NCI-H2081 treated with DMSO at 0.1 percent for 48 hours (cell line): ENCODE results near the gene IMP4.

Experiments used
- DNase-seq: peaks from one replicate; lab custom pipeline; 2025; lab: John Stamatoyannopoulos, UW

The IMP4 gene

GRCh38 chr2:130378206-130378897 is 35.7 kb downstream of the IMP4 start:
- no peak for DNase-seq

GRCh38 chr2:130378898-130379214 is 36.2 kb downstream of the IMP4 start:
- DNase-seq = no peak

GRCh38 chr2:130380096-130380934 is 37.6 kb downstream of the IMP4 start:
- DNase-seq = no peak

GRCh38 chr2:130381145-130381544 is 38.4 kb downstream of the IMP4 start:
- DNase-seq = no peak

- no peak for DNase-seq
Observed at GRCh38 chr2:130381619-130382018, 38.9 kb downstream of the IMP4 start.

- no peak for DNase-seq
Observed at GRCh38 chr2:130382313-130382917, 39.7 kb downstream of the IMP4 start.

GRCh38 chr2:130385709-130386108 is 43.0 kb downstream of the IMP4 start:
- no peak for DNase-seq

GRCh38 chr2:130387071-130387400 is 44.3 kb downstream of the IMP4 start:
- DNase-seq = no peak

- no peak for DNase-seq
Observed at GRCh38 chr2:130387804-130388203, 45.1 kb downstream of the IMP4 start.

GRCh38 chr2:130388221-130388907 is 45.7 kb downstream of the IMP4 start:
- no peak for DNase-seq

- DNase-seq = no peak
Observed at GRCh38 chr2:130389358-130389757, 46.7 kb downstream of the IMP4 start.

GRCh38 chr2:130389783-130390182 is 47.1 kb downstream of the IMP4 start:
- DNase-seq = no peak

- no peak for DNase-seq
Observed at GRCh38 chr2:130390460-130391057, 47.9 kb downstream of the IMP4 start.

- DNase-seq = peak; percentile 1
Observed at GRCh38 chr2:130391058-130391871, 48.6 kb downstream of the IMP4 start.

- DNase-seq = no peak
Observed at GRCh38 chr2:130391872-130392670, 49.4 kb downstream of the IMP4 start.

GRCh38 chr2:130393318-130393910 is 50.7 kb downstream of the IMP4 start:
- DNase-seq = no peak
